Globus pallidus (tissue), 1 donor: ENCODE measurements around the gene ITPR1.

Experiments used
- DNase-seq: peaks from one replicate; pipeline ENCODE4 v3.0.0-alpha.2; 2015; ENCODE audit warnings: low spot score

ITPR1 gene

GRCh38 chr3:4720316-4721075 lies 227.3 kb downstream of the ITPR1 start:
- peak; percentile 68 for DNase-seq

- DNase-seq, result no peak
Observed at GRCh38 chr3:4721511-4721911, 228.4 kb downstream of the ITPR1 start.

DNA sequence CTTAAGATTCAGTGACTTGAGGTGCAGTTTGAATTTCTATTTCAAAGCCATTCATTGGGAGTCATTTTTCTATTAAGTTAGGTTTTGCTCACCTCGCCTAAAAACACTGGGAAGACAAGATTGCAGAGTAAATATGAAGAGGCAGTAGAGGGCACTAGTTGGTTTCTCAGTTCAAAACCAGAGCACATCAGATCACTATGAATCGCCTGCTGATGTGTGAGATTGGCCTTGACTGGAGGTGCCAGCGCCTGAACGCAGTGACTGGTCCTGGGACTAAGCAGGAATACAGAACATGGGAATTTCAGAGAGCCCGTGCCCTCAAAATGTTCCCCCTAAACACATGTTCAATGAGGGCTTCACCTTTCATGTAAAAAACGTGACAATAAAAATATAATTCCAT lies 229.0 kb downstream of the ITPR1 start:
- peak; percentile 35 for DNase-seq

DNA sequence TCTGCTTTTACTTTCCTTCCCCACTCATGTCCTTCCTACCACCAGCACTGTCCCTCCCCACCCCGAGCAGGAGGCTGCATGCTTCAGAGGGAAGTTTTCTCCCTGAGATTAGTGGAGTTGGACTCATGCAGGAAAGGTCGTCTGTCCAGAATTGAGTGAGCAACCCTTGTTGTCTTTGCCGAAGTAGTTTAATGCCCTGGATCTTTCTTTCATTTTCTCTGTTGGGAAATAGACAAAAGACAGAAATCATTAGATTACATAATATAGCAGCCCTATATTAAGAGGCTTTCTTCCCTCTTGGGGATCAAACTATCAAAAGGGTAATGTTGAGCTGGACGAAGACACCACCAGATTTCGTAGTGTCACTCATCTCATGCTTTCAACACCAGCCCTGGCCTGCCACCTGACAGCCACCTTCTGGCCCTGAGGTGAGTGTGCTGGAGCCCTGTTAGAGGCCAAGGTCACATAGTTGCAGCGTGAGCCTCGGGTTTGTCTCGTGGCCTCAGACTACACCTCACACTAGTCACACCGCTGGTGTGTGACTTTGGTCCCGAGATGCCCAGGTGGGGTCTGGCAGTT lies 231.0 kb downstream of the ITPR1 start:
- no peak for DNase-seq

DNA sequence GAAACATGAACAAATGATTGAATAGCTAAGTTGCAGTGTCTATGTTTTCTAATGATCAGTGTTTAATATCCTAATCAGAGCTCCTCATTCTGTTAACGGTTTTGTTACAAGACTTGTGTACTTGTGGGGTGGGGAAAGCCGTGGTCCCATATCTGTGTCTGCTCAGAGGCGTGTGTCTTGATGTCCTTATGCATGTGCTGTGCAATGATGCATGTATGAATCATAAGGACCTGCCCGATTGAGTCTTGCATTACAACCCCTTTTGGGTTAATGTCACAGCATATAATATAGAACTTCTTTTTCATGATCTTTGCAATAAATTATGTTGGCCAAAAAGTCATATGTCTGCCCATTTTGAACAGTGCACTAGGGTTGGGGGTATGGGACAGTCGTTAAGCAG lies 233.4 kb downstream of the ITPR1 start:
- no peak for DNase-seq

- no peak for DNase-seq
Observed at GRCh38 chr3:4729061-4729973, 236.2 kb downstream of the ITPR1 start.

DNA sequence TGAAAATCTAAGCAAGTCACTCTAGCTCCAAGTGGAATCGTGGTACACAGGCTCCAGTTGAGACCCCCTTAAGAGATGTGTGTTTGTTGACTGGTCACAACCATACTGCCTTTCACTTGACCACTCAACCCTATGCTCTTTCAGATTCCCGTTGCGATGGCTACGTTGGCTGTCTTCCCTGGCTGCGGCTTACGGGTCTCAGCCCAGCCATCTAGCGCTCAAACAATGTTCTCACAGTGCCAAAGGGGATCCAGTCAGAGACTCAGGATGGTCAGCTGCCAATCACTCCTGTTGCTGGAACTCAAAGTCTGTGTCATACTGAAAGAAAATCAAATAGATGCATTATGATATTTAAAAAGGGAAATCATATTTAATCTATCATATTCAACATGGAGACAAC lies 237.6 kb downstream of the ITPR1 start:
- DNase-seq, result peak; percentile 69

GRCh38 chr3:4731543-4732111 lies 238.5 kb downstream of the ITPR1 start:
- DNase-seq, result no peak

DNA sequence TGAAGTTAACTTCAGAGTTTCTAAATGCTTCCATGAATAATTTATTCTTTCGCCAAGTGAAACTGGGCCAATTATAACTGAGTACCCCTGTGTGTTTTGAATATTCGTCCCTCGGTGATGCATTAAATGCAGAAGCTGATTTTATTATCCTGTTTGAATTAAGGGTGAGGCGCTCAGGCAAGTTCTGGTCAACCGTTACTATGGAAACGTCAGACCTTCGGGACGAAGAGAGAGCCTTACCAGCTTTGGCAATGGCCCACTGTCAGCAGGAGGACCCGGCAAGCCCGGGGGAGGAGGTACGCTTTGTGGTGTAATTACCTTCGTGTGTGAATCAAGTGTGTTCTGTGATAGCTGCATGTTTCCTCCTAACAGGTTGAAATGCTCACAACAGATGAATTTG lies 239.8 kb downstream of the ITPR1 start:
- DNase-seq, result no peak

DNA sequence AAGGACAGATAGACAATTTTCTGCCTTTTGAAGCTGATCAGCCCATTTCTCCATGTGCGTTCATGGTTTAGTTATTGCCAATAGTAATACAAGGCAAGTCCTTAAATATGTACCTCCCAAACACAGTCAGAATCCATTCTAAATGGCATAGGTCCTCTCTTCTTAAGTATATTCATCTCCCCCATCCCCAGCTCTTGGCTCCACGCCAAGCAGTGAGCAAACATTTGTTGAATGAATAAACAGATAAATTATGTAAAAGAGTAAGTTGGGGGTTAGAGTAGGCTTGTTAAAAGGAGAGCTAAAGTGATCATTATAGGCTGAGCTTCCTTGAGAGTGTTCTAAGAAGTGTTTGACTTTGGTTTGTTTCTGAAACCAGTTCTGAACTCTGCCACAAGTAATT lies 241.3 kb downstream of the ITPR1 start:
- no peak for DNase-seq

DNA sequence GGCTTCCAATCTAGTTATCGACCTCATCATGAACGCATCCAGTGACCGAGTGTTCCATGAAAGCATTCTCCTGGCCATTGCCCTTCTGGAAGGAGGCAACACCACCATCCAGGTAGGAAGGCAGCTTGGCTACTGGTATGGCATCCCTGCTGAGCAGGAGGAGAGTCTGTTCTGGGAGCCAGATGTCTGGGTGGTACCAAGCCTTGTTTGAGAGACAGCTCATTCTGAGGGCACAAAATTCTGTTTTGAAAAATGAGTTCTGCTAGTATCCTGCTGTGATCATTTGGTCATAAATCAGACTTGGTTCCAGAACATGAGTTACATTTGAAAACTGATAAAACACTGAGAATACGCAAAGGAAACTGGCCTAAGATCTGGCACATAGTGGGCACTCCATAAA lies 242.1 kb downstream of the ITPR1 start:
- no peak for DNase-seq

GRCh38 chr3:4736284-4736861 lies 243.2 kb downstream of the ITPR1 start:
- DNase-seq, result no peak

DNA sequence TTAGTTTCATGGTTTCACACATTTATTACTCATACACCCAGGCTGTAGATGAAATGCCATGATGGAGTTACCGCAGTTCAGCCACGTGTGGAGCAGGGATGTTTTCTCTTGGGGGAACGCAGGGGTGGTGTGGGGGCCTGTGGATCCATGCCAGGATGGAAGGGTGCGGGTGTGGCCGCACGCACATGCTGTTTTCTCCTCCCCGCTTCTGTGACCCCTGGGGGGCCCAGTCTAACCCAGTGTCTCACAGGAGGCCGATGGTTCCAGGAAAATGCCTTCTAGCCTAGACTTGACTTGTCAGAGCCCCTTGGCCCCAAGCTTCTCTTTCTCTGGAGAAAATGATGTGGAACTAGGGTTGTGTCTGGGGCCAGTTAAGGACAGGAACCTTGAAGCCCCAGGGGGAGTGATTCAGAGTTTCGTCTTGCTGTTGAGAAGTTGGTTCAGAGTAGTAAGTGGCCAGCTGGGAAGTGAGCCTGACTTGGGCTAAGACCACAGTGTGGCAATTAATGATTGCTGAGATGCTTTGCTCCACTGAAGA lies 245.7 kb downstream of the ITPR1 start:
- no peak for DNase-seq

DNA sequence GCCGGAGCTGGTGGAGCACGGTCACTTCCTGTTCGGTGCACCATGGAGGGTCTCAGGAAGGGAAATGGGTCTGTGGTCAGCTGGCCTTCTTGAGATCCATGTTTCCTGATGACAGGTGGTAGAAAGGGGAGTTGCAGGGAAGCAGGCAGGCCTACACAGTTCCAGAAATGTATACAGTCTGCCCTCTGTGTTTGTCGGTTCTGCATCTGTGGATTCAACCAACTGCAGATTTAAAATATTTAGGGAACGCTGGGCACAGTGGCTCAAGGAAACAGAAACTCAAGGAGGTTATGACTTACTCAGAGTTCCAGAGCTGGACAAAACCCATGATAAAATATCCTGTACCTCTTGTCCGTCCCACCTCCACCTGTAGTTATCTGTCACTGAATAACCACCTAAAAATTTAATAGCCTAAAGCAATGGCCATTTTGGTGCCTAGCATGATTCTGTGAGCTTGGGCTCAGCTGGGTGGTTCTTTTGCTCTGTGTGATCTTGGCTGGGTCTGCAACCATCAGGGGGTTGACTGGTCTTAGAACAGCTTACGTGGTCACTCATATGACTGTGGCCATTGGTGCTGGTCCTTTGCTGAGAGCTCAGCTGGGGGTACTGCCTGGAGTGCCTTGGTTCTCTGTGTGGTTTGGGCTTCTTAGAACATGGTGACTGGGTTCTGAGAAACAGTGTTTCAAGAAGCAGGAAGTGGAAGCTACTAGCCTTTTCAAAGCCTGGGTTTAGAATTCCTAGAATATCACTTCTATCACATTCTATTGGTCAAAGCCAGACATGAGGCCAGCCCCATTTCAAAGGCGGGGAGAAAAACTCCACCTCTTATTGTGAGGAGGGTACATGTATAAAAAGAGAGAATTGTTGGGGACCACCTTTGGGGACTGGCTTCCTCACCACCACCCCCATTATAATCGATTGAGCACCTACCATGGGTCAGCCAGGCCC lies 246.4 kb downstream of the ITPR1 start:
- DNase-seq, result no peak

- no peak for DNase-seq
Observed at GRCh38 chr3:4740397-4741105, 247.4 kb downstream of the ITPR1 start.

DNA sequence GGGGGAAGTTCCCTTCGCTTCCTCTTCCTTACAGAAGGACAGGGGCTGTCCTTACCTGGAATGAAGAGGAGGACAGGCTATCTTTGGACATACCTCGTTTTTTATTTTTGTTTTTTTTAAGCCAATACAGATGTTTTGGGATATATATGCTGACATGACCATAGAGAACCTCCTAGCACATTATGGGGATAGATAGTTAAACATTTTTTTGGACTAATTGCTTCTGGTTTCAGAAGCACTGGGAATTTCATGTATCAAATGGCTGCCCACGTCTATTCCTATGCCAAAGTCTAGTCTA lies 247.9 kb downstream of the ITPR1 start:
- DNase-seq, result no peak

GRCh38 chr3:4741404-4742307 lies 248.5 kb downstream of the ITPR1 start:
- DNase-seq, result no peak

DNA sequence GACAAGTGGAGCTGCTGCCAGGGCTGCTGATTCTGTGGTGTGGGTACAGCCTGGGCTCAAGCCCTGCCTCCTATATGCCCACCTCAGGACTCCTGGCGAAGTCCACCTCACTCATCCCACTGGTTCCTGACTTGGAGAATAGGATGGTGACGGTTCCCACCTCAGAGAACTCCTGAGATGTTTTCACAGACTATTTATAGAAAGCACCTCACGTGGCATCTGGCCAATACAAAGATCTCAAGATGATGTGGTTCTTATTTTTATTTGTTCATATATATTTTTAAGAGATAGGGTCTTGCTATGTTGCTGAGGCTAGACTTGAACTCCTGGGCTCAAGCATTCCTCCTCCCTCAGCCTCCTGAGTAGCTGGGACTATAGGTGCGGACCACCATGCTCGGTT lies 249.2 kb downstream of the ITPR1 start:
- no peak for DNase-seq

- DNase-seq, result no peak
Observed at GRCh38 chr3:4743371-4743770, 250.2 kb downstream of the ITPR1 start.
